ENCODE data around the gene RTN4RL1. TPM values are rescaled to one million over a fixed set of nuclear protein-coding genes. Genes with fewer than 3 reads are reported as not detected.

RTN4RL1 gene
- total RNA-seq, 3 donors from 2014 or later (not counting 1 experiment from before 2014, with no cell fraction given) = 0.15 to 0.23 TPM; not detected in 1

DNA sequence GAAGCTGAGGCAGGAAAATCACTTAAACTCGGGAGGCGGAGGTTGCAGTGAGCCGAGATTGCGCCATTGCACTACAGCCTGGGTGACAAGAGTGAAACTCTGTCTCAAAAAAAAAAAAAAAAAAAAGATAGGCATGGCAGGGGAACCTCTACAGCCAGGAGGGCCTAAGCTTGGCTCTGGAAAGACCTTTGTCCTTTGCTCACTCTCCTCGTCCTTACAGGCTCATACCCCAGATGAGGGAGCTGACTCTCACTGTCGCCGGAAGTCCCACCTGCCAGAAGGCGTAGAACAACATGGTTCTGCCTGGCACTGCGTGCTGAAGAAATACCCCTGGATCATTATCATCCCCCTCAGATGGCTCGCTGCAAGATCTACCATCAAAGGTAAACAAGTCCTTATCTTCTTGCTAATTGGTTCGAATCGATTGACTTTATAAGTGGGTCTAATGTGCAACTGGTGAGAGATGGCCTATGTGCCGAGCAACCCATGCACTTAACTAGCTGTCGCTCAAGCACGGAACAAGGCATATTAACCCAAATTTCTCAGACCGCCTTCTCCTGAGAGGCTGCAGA lies 29.7 kb downstream of the RTN4RL1 start:
- H3K4me1 Mint-ChIP-seq = peaks cover 0 to 5% of the 10 kb centered on the region in 2 donors
- H3K27ac Mint-ChIP-seq = no peak overlapping the region
- Histone ChIP-seq H3K36me3 (ENCODE audit: control insufficient read depth, insufficient read depth, low read length) (no peaks in the 10 kb centered on the region), H3K27ac (ENCODE audit: low read length) (no peak overlapping the region), H3K27me3 (ENCODE audit: control insufficient read depth, insufficient read depth, low read length) (no peaks in the 10 kb centered on the region), H3K4me3 (ENCODE audit: low read length) (no peak overlapping the region), H3K9me3 (ENCODE audit: control insufficient read depth, insufficient read depth, low read length) (no peaks in the 10 kb centered on the region), H3K4me1 (ENCODE audit: control insufficient read depth, insufficient read depth, low read length) (no peaks in the 10 kb centered on the region)
- 91% methylated on average over 16 of the region's 16 CpGs for WGBS (ENCODE audit: insufficient coverage)
- peaks cover 5% of the 10 kb centered on the region for H3K36me3 Mint-ChIP-seq
- no peaks in the 10 kb centered on the region for H3K9me3 Mint-ChIP-seq
- peaks cover 33 to 34% of the 10 kb centered on the region in 2 donors for H3K27me3 Mint-ChIP-seq (ENCODE audit: low read depth in 2 of 2)
- ATAC-seq (no peak), DNase-seq (no peak)
- intact Hi-C loops (cut with micrococcal nuclease) = no loop called here
- no peak overlapping the region for H3K4me3 Mint-ChIP-seq
- TF ChIP-seq, protein P1, sequence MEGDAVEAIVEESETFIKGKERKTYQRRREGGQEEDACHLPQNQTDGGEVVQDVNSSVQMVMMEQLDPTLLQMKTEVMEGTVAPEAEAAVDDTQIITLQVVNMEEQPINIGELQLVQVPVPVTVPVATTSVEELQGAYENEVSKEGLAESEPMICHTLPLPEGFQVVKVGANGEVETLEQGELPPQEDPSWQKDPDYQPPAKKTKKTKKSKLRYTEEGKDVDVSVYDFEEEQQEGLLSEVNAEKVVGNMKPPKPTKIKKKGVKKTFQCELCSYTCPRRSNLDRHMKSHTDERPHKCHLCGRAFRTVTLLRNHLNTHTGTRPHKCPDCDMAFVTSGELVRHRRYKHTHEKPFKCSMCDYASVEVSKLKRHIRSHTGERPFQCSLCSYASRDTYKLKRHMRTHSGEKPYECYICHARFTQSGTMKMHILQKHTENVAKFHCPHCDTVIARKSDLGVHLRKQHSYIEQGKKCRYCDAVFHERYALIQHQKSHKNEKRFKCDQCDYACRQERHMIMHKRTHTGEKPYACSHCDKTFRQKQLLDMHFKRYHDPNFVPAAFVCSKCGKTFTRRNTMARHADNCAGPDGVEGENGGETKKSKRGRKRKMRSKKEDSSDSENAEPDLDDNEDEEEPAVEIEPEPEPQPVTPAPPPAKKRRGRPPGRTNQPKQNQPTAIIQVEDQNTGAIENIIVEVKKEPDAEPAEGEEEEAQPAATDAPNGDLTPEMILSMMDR (IDR thresholded peaks at IDR 0.05) = no peak

DNA sequence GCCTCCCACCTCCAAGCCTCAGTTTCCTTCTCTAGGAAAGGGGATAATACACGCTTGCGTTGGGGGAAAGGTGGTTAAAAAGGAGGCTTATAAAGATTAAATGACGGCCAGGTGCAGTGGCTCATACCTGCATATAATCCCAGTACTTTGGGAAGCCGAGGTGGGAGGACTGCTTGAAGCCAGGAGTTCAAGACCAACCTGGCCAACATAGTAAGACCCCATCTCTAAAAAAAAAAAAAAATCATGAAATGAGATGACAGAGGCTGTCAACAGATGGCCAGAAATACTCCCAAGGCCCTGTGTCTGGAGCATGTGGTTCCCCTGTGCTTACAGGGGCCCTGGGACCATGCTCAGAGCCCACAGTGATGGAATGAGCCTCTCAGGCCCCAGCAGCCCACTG lies 30.4 kb downstream of the RTN4RL1 start:
- H3K36me3 Mint-ChIP-seq = peaks cover 5% of the 10 kb centered on the region
- no peaks in the 10 kb centered on the region for H3K9me3 Mint-ChIP-seq
- DNase-seq = no peak
- intact Hi-C loops (cut with micrococcal nuclease) = no loop called here
- peaks cover 0 to 5% of the 10 kb centered on the region in 2 donors for H3K4me1 Mint-ChIP-seq
- Histone ChIP-seq H3K27ac (ENCODE audit: low read length) (no peak overlapping the region), H3K9me3 (ENCODE audit: control insufficient read depth, insufficient read depth, low read length) (no peaks in the 10 kb centered on the region), H3K4me3 (ENCODE audit: low read length) (no peak overlapping the region), H3K36me3 (ENCODE audit: control insufficient read depth, insufficient read depth, low read length) (no peaks in the 10 kb centered on the region), H3K27me3 (ENCODE audit: control insufficient read depth, insufficient read depth, low read length) (no peaks in the 10 kb centered on the region), H3K4me1 (ENCODE audit: control insufficient read depth, insufficient read depth, low read length) (no peaks in the 10 kb centered on the region)
- 93% methylated on average over 4 of the region's 4 CpGs for WGBS (ENCODE audit: insufficient coverage)
- peaks cover 29 to 32% of the 10 kb centered on the region in 2 donors for H3K27me3 Mint-ChIP-seq (ENCODE audit: low read depth in 2 of 2)
- H3K4me3 Mint-ChIP-seq = no peak overlapping the region
- H3K27ac Mint-ChIP-seq = no peak overlapping the region
- no peak for ATAC-seq
- TF ChIP-seq, protein P1 (IDR thresholded peaks at IDR 0.05) = no peak

DNA sequence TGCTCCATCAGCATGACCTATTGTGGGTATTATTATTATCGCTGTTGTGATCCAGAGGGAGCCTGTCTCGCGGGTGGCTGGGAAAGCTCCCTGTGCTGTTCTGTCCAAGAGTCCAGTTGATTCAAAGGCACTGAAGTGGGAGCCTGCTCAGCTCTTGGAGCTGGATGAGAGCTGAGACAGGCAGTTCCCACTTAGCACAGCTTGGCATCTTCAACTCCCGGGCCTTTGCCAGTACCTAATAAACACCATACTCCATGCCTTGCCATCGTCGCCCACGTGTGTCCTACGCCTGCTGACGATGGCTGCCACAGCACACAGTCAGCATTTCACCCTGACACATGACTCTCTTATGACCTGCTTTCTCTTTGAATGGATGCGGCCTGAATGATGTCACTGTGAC lies 32.6 kb downstream of the RTN4RL1 start:
- peaks cover 21 to 33% of the 10 kb centered on the region in 2 donors for H3K27me3 Mint-ChIP-seq (ENCODE audit: low read depth in 2 of 2)
- TF ChIP-seq, protein P1 (IDR thresholded peaks at IDR 0.05) = no peak
- intact Hi-C loops (cut with micrococcal nuclease) = no loop called here

DNA sequence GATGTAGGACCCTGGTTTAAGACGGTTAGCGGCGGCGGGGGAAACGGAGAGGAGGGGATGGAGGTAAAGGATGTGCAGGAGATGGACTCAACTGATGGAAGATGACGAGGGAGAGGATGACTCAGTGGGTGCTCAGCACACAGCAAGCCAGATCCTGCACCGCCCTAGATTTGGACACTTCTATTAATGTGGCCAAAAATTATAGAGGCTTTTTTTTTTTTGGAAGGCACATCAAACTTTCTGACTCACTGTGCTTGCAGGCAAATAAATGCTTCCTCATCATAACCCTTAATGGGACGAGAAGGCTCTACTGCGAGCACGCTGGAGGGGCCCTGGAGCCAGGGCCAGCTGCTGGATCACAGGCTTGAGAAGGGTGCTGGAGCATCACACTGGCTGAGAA lies 36.0 kb downstream of the RTN4RL1 start:
- H3K27me3 Mint-ChIP-seq (ENCODE audit: low read depth in 2 of 2) = peaks cover 0 to 17% of the 10 kb centered on the region in 2 donors
- intact Hi-C loops (cut with micrococcal nuclease) = no loop called here
- no peaks in the 10 kb centered on the region for H3K36me3 ChIP-seq (ENCODE audit: control insufficient read depth, insufficient read depth, low read length)

More for the DNA sequence above, 32.6 kb downstream of the RTN4RL1 start:
- Histone ChIP-seq H3K27me3 (ENCODE audit: control insufficient read depth, insufficient read depth, low read length) (no peaks in the 10 kb centered on the region), H3K9me3 (ENCODE audit: control insufficient read depth, insufficient read depth, low read length) (no peaks in the 10 kb centered on the region), H3K27ac (ENCODE audit: low read length) (no peak overlapping the region), H3K36me3 (ENCODE audit: control insufficient read depth, insufficient read depth, low read length) (no peaks in the 10 kb centered on the region), H3K4me1 (ENCODE audit: control insufficient read depth, insufficient read depth, low read length) (no peaks in the 10 kb centered on the region), H3K4me3 (ENCODE audit: low read length) (no peak overlapping the region)
- ATAC-seq (no peak), DNase-seq (no peak)
- H3K4me1 Mint-ChIP-seq = no peaks in the 10 kb centered on the region
- peaks cover 5% of the 10 kb centered on the region for H3K36me3 Mint-ChIP-seq
- H3K4me3 Mint-ChIP-seq = no peak overlapping the region
- WGBS (ENCODE audit: insufficient coverage) = 93% methylated on average over 10 of the region's 10 CpGs
- no peaks in the 10 kb centered on the region for H3K9me3 Mint-ChIP-seq
- H3K27ac Mint-ChIP-seq = no peak overlapping the region

More for the DNA sequence above, 36.0 kb downstream of the RTN4RL1 start:
- Mint-ChIP-seq H3K36me3 (no peaks in the 10 kb centered on the region), H3K4me1 (no peaks in the 10 kb centered on the region), H3K27ac (no peak overlapping the region), H3K4me3 (no peak overlapping the region), H3K9me3 (no peaks in the 10 kb centered on the region)
- no peak for ATAC-seq
- no peak for DNase-seq
- TF ChIP-seq, protein P1 (IDR thresholded peaks at IDR 0.05) = no peak
- no peak overlapping the region for H3K27ac ChIP-seq (ENCODE audit: low read length)
- WGBS (ENCODE audit: insufficient coverage) = 94% methylated on average over 10 of the region's 10 CpGs
- H3K9me3 ChIP-seq (ENCODE audit: control insufficient read depth, insufficient read depth, low read length) = no peaks in the 10 kb centered on the region
- H3K4me3 ChIP-seq (ENCODE audit: low read length) = no peak overlapping the region
- H3K27me3 ChIP-seq (ENCODE audit: control insufficient read depth, insufficient read depth, low read length) = no peaks in the 10 kb centered on the region
- H3K4me1 ChIP-seq (ENCODE audit: control insufficient read depth, insufficient read depth, low read length) = no peaks in the 10 kb centered on the region

Measured in natural killer cell (primary cell).